ENCODE measurements around the gene RPL13A.

- TF ChIP-seq CTCF (conservative IDR thresholded peaks at IDR 0.05; ENCODE audit: low read length) (no peak), EZH2phosphoT487 (IDR thresholded peaks at IDR 0.05; ENCODE audit: borderline replicate concordance, low read depth, low read length) (no peak)
Measured at GRCh38 chr19:49442771-49443365, 44.5 kb upstream of the RPL13A start.
